Measurements from ENCODE around the gene DCAF7. TPM values are rescaled to one million over a fixed set of nuclear protein-coding genes. Genes with fewer than 3 reads are reported as not detected.

The DCAF7 gene
- polyA plus RNA-seq, 1 of the 3 experiments (the other 2 are of a cell fraction): 63.5 TPM

- H3K9ac ChIP-seq: no peak overlapping the region
- POLR2A ChIA-PET: interaction anchor here (0.7 to 2.3 kb wide), 4 partner anchors 20 to 118 kb away, joined by 3 to 8 read pairs (median 4); no protein-coding TSS in a partner anchor
- 77% methylated on average over 15 of the region's 15 CpGs for WGBS (ENCODE audit: low lambda C conversion rate)
- CTCF ChIA-PET: interaction anchor here (0.9 to 4.5 kb wide), 12 partner anchors 9 to 118 kb away, joined by 3 to 28 read pairs (median 4); no protein-coding TSS in a partner anchor
- H3K27ac ChIP-seq (ENCODE audit: low read depth in 2 of 2, low read length in 1 of 2): no peak overlapping the region
- peaks cover 11% of the 10 kb centered on the region; the same call in 1 of the 2 replicates for H3K27me3 ChIP-seq (ENCODE audit: insufficient read depth)
- TF ChIP-seq FOXM1 (IDR thresholded peaks at IDR 0.05; ENCODE audit: low read depth): no peak
- TF ChIP-seq TCF12 (IDR thresholded peaks at IDR 0.05): no peak
- TF ChIP-seq GABPA (IDR thresholded peaks at IDR 0.05; ENCODE audit: low read depth): no peak
- no peak for TF ChIP-seq NRF1 (IDR thresholded peaks at IDR 0.05; ENCODE audit: low read depth, low read length)
- TF ChIP-seq SIN3A (IDR thresholded peaks at IDR 0.05; ENCODE audit: borderline replicate concordance, low read depth, low read length): no peak
- no peak for TF ChIP-seq RCOR1 (IDR thresholded peaks at IDR 0.05; ENCODE audit: low read length)
- DNase-seq: peak; percentile 44
- no peaks in the 10 kb centered on the region for H3K9me2 ChIP-seq
- H3K4me1 ChIP-seq (ENCODE audit: control insufficient read depth in 1 of 2, insufficient read depth in 2 of 2, low read depth in 1 of 2, low read length in 1 of 2): peaks cover 0 to 32% of the 10 kb centered on the region in 2 experiments; a peak in 1 of 4 replicates
- no peaks in the 10 kb centered on the region for H3K9me3 ChIP-seq
- H3K36me3 ChIP-seq (replicated peaks in 1 of 2; ENCODE audit: control insufficient read depth in 1 of 2, insufficient read depth in 2 of 2, low read length in 1 of 2): no peaks in the 10 kb centered on the region
- no peak overlapping the region for H3K4me3 ChIP-seq (ENCODE audit: low read depth in 2 of 2, low read length in 1 of 2)
- no peaks in the 10 kb centered on the region for H4K20me1 ChIP-seq (ENCODE audit: insufficient read depth)
- no peak overlapping the region for H2AFZ ChIP-seq (ENCODE audit: low read depth)
- no peak overlapping the region for H3K4me2 ChIP-seq
- H3F3A ChIP-seq (replicated peaks; ENCODE audit: insufficient read depth): no peaks in the 10 kb centered on the region
- no peaks in the 10 kb centered on the region for H3K79me2 ChIP-seq (ENCODE audit: insufficient read depth)
Measured at GRCh38 chr17:63542942-63543821, 7.1 kb upstream of the DCAF7 start.

- Histone ChIP-seq H3F3A (replicated peaks; ENCODE audit: insufficient read depth) (peaks cover 4% of the 10 kb centered on the region), H4K20me1 (ENCODE audit: insufficient read depth) (no peaks in the 10 kb centered on the region)
- CTCF ChIA-PET: interaction anchor here (0.8 to 4.5 kb wide), 14 partner anchors 9 to 119 kb away, joined by 3 to 28 read pairs (median 4); no protein-coding TSS in a partner anchor
- no peak for TF ChIP-seq SIN3A (IDR thresholded peaks at IDR 0.05; ENCODE audit: borderline replicate concordance, low read depth, low read length)
- TF ChIP-seq CTCF (IDR thresholded peaks at IDR 0.05): no peak
- TF ChIP-seq FOSL2 (IDR thresholded peaks at IDR 0.05; ENCODE audit: borderline replicate concordance, low read depth): no peak
- TF ChIP-seq FOXM1 (IDR thresholded peaks at IDR 0.05; ENCODE audit: low read depth): no peak
- no peak for TF ChIP-seq SMC3 (IDR thresholded peaks at IDR 0.05; ENCODE audit: low read depth, low read length)
- TF ChIP-seq USF2 (IDR thresholded peaks at IDR 0.05; ENCODE audit: borderline replicate concordance, low read depth, low read length): no peak
- no peak for TF ChIP-seq JUND (IDR thresholded peaks at IDR 0.05)
- no peak for TF ChIP-seq NFIC (IDR thresholded peaks at IDR 0.05; ENCODE audit: borderline replicate concordance)
- TF ChIP-seq ZBTB33 (IDR thresholded peaks at IDR 0.05; ENCODE audit: borderline replicate concordance, low read depth): no peak
- TF ChIP-seq CHD2 (IDR thresholded peaks at IDR 0.05; ENCODE audit: low read length, partially characterized antibody): no peak
- no peak for TF ChIP-seq GATA2 (CRISPR knock-in tag; IDR thresholded peaks at IDR 0.05)
- TF ChIP-seq FOXJ3 (CRISPR knock-in tag; IDR thresholded peaks at IDR 0.05): no peak
- no peak for TF ChIP-seq GABPA (IDR thresholded peaks at IDR 0.05; ENCODE audit: low read depth)
Measured at GRCh38 chr17:63543822-63544420, 6.4 kb upstream of the DCAF7 start.

More at GRCh38 chr17:63543822-63544420, 6.4 kb upstream of the DCAF7 start:
- Histone ChIP-seq H3K9me3 (no peaks in the 10 kb centered on the region), H3K9me2 (no peaks in the 10 kb centered on the region), H3K27ac (ENCODE audit: low read depth in 2 of 2, low read length in 1 of 2) (no peak overlapping the region; a peak in 1 of 4 replicates), H3K27me3 (ENCODE audit: insufficient read depth) (peaks cover 4% of the 10 kb centered on the region; the same call in 1 of the 2 replicates), H3K4me1 (ENCODE audit: control insufficient read depth in 1 of 2, insufficient read depth in 2 of 2, low read depth in 1 of 2, low read length in 1 of 2) (peaks cover 0 to 28% of the 10 kb centered on the region in 2 experiments; a peak in 1 of 4 replicates), H3K4me2 (no peak overlapping the region), H3K36me3 (replicated peaks in 1 of 2; ENCODE audit: control insufficient read depth in 1 of 2, insufficient read depth in 2 of 2, low read length in 1 of 2) (no peaks in the 10 kb centered on the region), H2AFZ (ENCODE audit: low read depth) (no peak overlapping the region), H3K79me2 (ENCODE audit: insufficient read depth) (peaks cover 5% of the 10 kb centered on the region; the same call in 1 of the 2 replicates), H3K9ac (no peak overlapping the region), H3K4me3 (ENCODE audit: low read depth in 2 of 2, low read length in 1 of 2) (no peak overlapping the region)
- POLR2A ChIA-PET: interaction anchor here (0.7 to 2.3 kb wide), 3 partner anchors 65 to 118 kb away, joined by 3 to 8 read pairs (median 3); no protein-coding TSS in a partner anchor
- DNase-seq: peak; percentile 21

All from SK-N-SH (cell line).